ENCODE data around the gene ZBED4.

DNA sequence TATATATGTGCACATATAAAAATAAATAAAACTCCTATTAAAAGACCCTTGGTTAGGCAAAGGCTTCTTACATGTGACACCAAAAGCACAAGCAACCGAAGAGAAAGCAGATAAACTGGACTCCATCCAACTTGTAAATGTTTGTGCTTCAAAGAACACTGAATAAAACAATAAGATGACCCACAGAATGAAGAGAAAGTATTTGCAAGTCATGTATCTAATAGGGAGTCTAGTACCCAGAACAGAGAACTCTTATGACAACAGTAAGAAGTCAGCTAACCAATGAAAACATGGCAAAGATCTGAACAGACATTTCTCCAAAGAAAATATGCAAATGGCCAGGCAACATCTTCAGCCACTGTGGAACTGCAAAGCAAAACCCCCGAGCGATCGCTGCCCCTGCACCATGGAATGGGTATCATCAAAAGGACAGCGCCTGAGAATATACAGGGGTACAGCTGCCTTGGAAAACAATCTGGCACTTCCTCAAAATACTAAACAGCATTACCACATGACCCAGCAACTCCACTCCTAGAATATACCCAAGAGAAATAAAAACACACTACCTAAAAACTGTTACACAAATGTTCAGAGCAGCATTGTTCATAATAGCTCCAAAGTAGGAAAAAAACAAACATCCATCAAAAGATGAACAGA, 43.2 kb upstream of the ZBED4 start:
- TF ChIP-seq POLR2A (IDR thresholded peaks at IDR 0.05; ENCODE audit: low read length) (no peak), GATA1 (IDR thresholded peaks at IDR 0.05; ENCODE audit: low read depth, low read length) (no peak)
